DND-41 (cell line): ENCODE data around the gene NUDT8.
"Not testable (repeated sequence)": the region's sequence is repeated elsewhere in the genome, so short reads cannot be mapped to it uniquely, and the experiment has no call there.

Source experiments
- ATAC-seq: fragments of 200-7000 bp; cut with Tn5 transposase; 3 replicates; pipeline ENCODE4 v1.9.1; 2021; ENCODE audit warnings: low read depth; ENCODE audit not compliant: insufficient read depth
- DNase-seq: peaks from one replicate; pipeline ENCODE4 v3.0.0-alpha.2; 2020
- H2AFZ ChIP-seq: 2 replicates; pipeline ENCODE4 v1.6.0; 2012; ENCODE audit warnings: low read depth, low read length
- H3K27ac ChIP-seq: 2 replicates; pipeline ENCODE4 v1.5.1; 2012; ENCODE audit warnings: low read length, inconsistent platforms
- H3K27me3 ChIP-seq: fragments of 200-600 bp; sonication (generic); 2 replicates; pipeline ENCODE4 v1.6.0; 2012; ENCODE audit warnings: low read length, mild to moderate bottlenecking, inconsistent platforms; ENCODE audit not compliant: insufficient read depth, poor library complexity
- H3K36me3 ChIP-seq: 2 replicates; pipeline ENCODE4 v1.5.1; 2012; ENCODE audit warnings: low read length, inconsistent platforms; ENCODE audit not compliant: insufficient read depth
- H3K4me1 ChIP-seq: 2 replicates; pipeline ENCODE4 v1.5.1; 2012; ENCODE audit warnings: mild to moderate bottlenecking, low read length; ENCODE audit not compliant: insufficient read depth
- H3K4me2 ChIP-seq: 2 replicates; pipeline ENCODE4 v1.6.0; 2012; ENCODE audit warnings: mild to moderate bottlenecking, moderate library complexity, low read length, inconsistent platforms; ENCODE audit not compliant: insufficient read depth
- H3K4me3 ChIP-seq, 2 experiments: fragments of 200-600 bp in 1 of 2; shearing (Covaris generic) in 1 of 2; 2 replicates each; pipeline ENCODE4 v1.5.1; 2012 to 2016; ENCODE audit warnings: inconsistent platforms in 2 of 2, low read length in 2 of 2, mild to moderate bottlenecking in 2 of 2, low read depth in 1 of 2, moderate library complexity in 1 of 2
- H3K79me2 ChIP-seq: 2 replicates; pipeline ENCODE4 v1.6.0; 2012; ENCODE audit warnings: low read length, inconsistent platforms; ENCODE audit not compliant: insufficient read depth
- H3K9ac ChIP-seq: 2 replicates; pipeline ENCODE4 v1.6.0; 2012; ENCODE audit warnings: low read depth, mild to moderate bottlenecking, inconsistent platforms, low read length, moderate library complexity
- H3K9me3 ChIP-seq: 2 replicates; pipeline ENCODE4 v1.5.1; 2012; ENCODE audit warnings: low read length, moderate library complexity, mild to moderate bottlenecking, inconsistent platforms; ENCODE audit not compliant: insufficient read depth, severe bottlenecking
- H4K20me1 ChIP-seq: 2 replicates; pipeline ENCODE4 v1.6.0; 2012; ENCODE audit warnings: low read length; ENCODE audit not compliant: insufficient read depth
- CTCF ChIP-seq: IDR thresholded peaks from 2 replicates; pipeline ENCODE4 v1.5.1; 2012; ENCODE audit warnings: borderline replicate concordance, low read length, moderate library complexity, mild to moderate bottlenecking; ENCODE audit not compliant: poor library complexity, severe bottlenecking; ENCODE audit errors: extremely low read depth
- EZH2 ChIP-seq: IDR thresholded peaks from 3 replicates; pipeline ENCODE4 v1.6.1; 2012; ENCODE audit warnings: borderline replicate concordance, low read depth, mild to moderate bottlenecking, moderate library complexity, low read length, inconsistent platforms; ENCODE audit not compliant: severe bottlenecking

NUDT8 gene

GRCh38 chr11:67592880-67593564 is 36.7 kb downstream of the NUDT8 start:
- Histone ChIP-seq H3K9me3 (peaks cover 2% of the 10 kb centered on the region), H3K4me2 (no peak overlapping the region), H4K20me1 (no peaks in the 10 kb centered on the region; the same call in 1 of the 2 replicates), H3K27ac (no peak overlapping the region), H3K4me1 (no peaks in the 10 kb centered on the region), H2AFZ (no peak overlapping the region), H3K9ac (no peak overlapping the region), H3K79me2 (no peaks in the 10 kb centered on the region), H3K36me3 (peaks cover 8% of the 10 kb centered on the region), H3K4me3 (no peak overlapping the region), H3K27me3 (no peaks in the 10 kb centered on the region)
- ATAC-seq (no peak), DNase-seq (no peak)
- TF ChIP-seq EZH2 (no peak), CTCF (no peak)

GRCh38 chr11:67588899-67589415 is 40.8 kb downstream of the NUDT8 start:
- not testable (repeated sequence) for H3K27ac ChIP-seq, DNase-seq, H3K9ac ChIP-seq, H2AFZ ChIP-seq, H3K9me3 ChIP-seq, ATAC-seq, H3K4me2 ChIP-seq, H3K4me3 ChIP-seq, H3K27me3 ChIP-seq
- peaks cover 23% of the 10 kb centered on the region for H3K4me1 ChIP-seq
- H3K79me2 ChIP-seq = peaks cover 24% of the 10 kb centered on the region
- peaks cover 31% of the 10 kb centered on the region for H4K20me1 ChIP-seq
- H3K36me3 ChIP-seq = peaks cover 47% of the 10 kb centered on the region

GRCh38 chr11:67588136-67588503 is 41.6 kb downstream of the NUDT8 start:
- Histone ChIP-seq H3K9ac (no peak overlapping the region), H2AFZ (no peak overlapping the region), H3K4me1 (peaks cover 23% of the 10 kb centered on the region), H3K9me3 (no peaks in the 10 kb centered on the region), H3K27me3 (no peaks in the 10 kb centered on the region), H3K79me2 (peaks cover 32% of the 10 kb centered on the region), H3K27ac (no peak overlapping the region), H3K4me2 (no peak overlapping the region), H3K4me3 (no peak overlapping the region), H4K20me1 (peaks cover 31% of the 10 kb centered on the region), H3K36me3 (peaks cover 47% of the 10 kb centered on the region)
- ATAC-seq (no peak), DNase-seq (no peak)
- TF ChIP-seq CTCF = no peak
- no peak for TF ChIP-seq EZH2

- Histone ChIP-seq H3K36me3 (peaks cover 47% of the 10 kb centered on the region), H3K4me3 (no peak overlapping the region), H3K9me3 (no peaks in the 10 kb centered on the region), H3K27ac (no peak overlapping the region), H3K4me1 (peaks cover 34% of the 10 kb centered on the region), H3K4me2 (peak overlapping the region; percentile 66; the same call in 1 of the 2 replicates), H3K79me2 (peaks cover 39% of the 10 kb centered on the region), H4K20me1 (peaks cover 31% of the 10 kb centered on the region), H2AFZ (no peak overlapping the region), H3K27me3 (no peaks in the 10 kb centered on the region), H3K9ac (no peak overlapping the region)
- TF ChIP-seq EZH2 = no peak
- no peak for TF ChIP-seq CTCF
- ATAC-seq (no peak), DNase-seq (no peak)
These were observed 43.0 kb downstream of the NUDT8 start for GRCh38 chr11:67586568-67587250.
